Activated CD4-positive, alpha-beta T cell treated with anti-CD3 and anti-CD28 coated beads for 24 hours (primary cell): ENCODE results near the gene MAP3K4.

Experiments used
- DNase-seq, 2 donors: peaks; one replicate each; pipeline ENCODE4 v3.0.0-alpha.2; 2020; ENCODE audit warnings: low read depth in 2 of 2

The MAP3K4 gene

GRCh38 chr6:160991406-160992060 is at the start of gene MAP3K4:
Gene MAP3K4, plus strand, starts transcription at chr6:160991769. Its CDS starts 163 bp downstream, at chr6:160991932.
- DNase-seq: peak; percentile 70 to 72

- DNase-seq: no peak
Measured at GRCh38 chr6:160943997-160944396, 47.6 kb upstream of the MAP3K4 start.

GRCh38 chr6:160945516-160946177 is 45.9 kb upstream of the MAP3K4 start:
- no peak for DNase-seq

GRCh38 chr6:160949531-160949930 is 42.0 kb upstream of the MAP3K4 start:
- DNase-seq: no peak

- DNase-seq: no peak
Measured at GRCh38 chr6:160950507-160950906, 41.1 kb upstream of the MAP3K4 start.

- no peak for DNase-seq
Measured at GRCh38 chr6:160951187-160952030, 40.2 kb upstream of the MAP3K4 start.

- no peak for DNase-seq
Measured at GRCh38 chr6:160952633-160953281, 38.8 kb upstream of the MAP3K4 start.

GRCh38 chr6:160955508-160956295 is 35.9 kb upstream of the MAP3K4 start:
- no peak for DNase-seq

- DNase-seq: no peak
Measured at GRCh38 chr6:160956300-160957035, 35.1 kb upstream of the MAP3K4 start.

- DNase-seq: no peak
Measured at GRCh38 chr6:160959726-160960435, 31.7 kb upstream of the MAP3K4 start.

GRCh38 chr6:160960839-160961238 is 30.7 kb upstream of the MAP3K4 start:
- no peak for DNase-seq

GRCh38 chr6:160962835-160963623 is 28.5 kb upstream of the MAP3K4 start:
- DNase-seq: no peak

- DNase-seq: no peak
Measured at GRCh38 chr6:160963651-160964050, 27.9 kb upstream of the MAP3K4 start.

GRCh38 chr6:160965893-160966292 is 25.7 kb upstream of the MAP3K4 start:
- no peak for DNase-seq

- no peak for DNase-seq
Measured at GRCh38 chr6:160966493-160967229, 24.9 kb upstream of the MAP3K4 start.

GRCh38 chr6:160967351-160967750 is 24.2 kb upstream of the MAP3K4 start:
- no peak for DNase-seq

GRCh38 chr6:160967833-160968232 is 23.7 kb upstream of the MAP3K4 start:
- no peak for DNase-seq

- no peak for DNase-seq
Measured at GRCh38 chr6:160971171-160971570, 20.4 kb upstream of the MAP3K4 start.
